HepG2 (cell line): ENCODE measurements around the gene RNGTT. TPM values are rescaled to one million over a fixed set of nuclear protein-coding genes. Genes with fewer than 3 reads are reported as not detected.

Experiments used
- ATAC-seq: fragments of 200-7000 bp; cut with Tn5 transposase; 3 replicates; pipeline ENCODE4 v1.9.1; 2020; ENCODE audit warnings: mild to moderate bottlenecking, moderate library complexity
- BruUV-seq: library from RNA; stranded (reverse); fragments of 400-500 nt; replicated peaks from 2 replicates; lab custom pipeline; 2021; lab: Mats Ljungman, UMichigan
- CTCF ChIA-PET: fragments of 300-600 bp; formaldehyde crosslinking; extraction: SDS; loops from one replicate; lab custom pipeline; 2021; ENCODE audit warnings: low total read pairs, inconsistent platforms, low intra/inter-chr PET ratio; lab: Yijun Ruan, JAX
- POLR2A ChIA-PET: fragments of 350-600 bp; sonication (Branson Sonifier 250); formaldehyde crosslinking; loops from one replicate; lab custom pipeline; 2020; ENCODE audit warnings: antibody characterized with exemption, inconsistent platforms; lab: Yijun Ruan, JAX
- DNase-seq: peaks from one replicate; pipeline ENCODE4 v3.0.0-alpha.2; 2015; ENCODE audit warnings: low spot score
- FAIRE-seq: peaks from 3 replicates; lab custom pipeline; 2011; peaks lifted over from hg19 to GRCh38; lab: Jason Lieb, UNC
- H2AFZ ChIP-seq: one replicate; pipeline ENCODE4 v1.6.1; 2011; ENCODE audit warnings: low read length, inconsistent platforms
- H3K27ac ChIP-seq: fragments of 300-600 bp; 3 replicates; pipeline ENCODE4 v1.8.0; 2011; ENCODE audit warnings: mixed run types, mild to moderate bottlenecking, mixed read lengths, low read length, inconsistent platforms; ENCODE audit not compliant: insufficient read depth; ENCODE audit errors: extremely low read length
- H3K27me3 ChIP-seq, 2 experiments: fragments of 200-600 bp in 1 of 2; 2 replicates in 1 of 2; 3 replicates in 1 of 2; pipeline versions ENCODE4 v1.6.0 to v1.8.0; 2011; ENCODE audit warnings: low read length in 2 of 2, mild to moderate bottlenecking in 2 of 2, moderate library complexity in 2 of 2, inconsistent platforms in 1 of 2; ENCODE audit not compliant: insufficient read depth in 2 of 2, control insufficient read depth in 1 of 2
- H3K36me3 ChIP-seq, 2 experiments: fragments of 200-600 bp in 1 of 2; replicated peaks in 1 of 2; 2 replicates in 1 of 2; 3 replicates in 1 of 2; pipeline versions ENCODE4 v1.5.1 to v1.8.0; 2011; ENCODE audit warnings: low read length in 2 of 2, inconsistent platforms in 1 of 2; ENCODE audit not compliant: insufficient read depth in 2 of 2, control insufficient read depth in 1 of 2
- H3K4me1 ChIP-seq: 2 replicates; pipeline ENCODE4 v1.5.1; 2012; ENCODE audit warnings: low read length, inconsistent platforms; ENCODE audit not compliant: insufficient read depth
- H3K4me2 ChIP-seq: 2 replicates; pipeline ENCODE4 v1.6.0; 2011; ENCODE audit warnings: low read depth, low read length, inconsistent platforms
- H3K4me3 ChIP-seq, 3 experiments: fragments of 200-600 bp in 1 of 3; sonication (generic), shearing (Covaris generic) in 1 of 3; replicated peaks in 1 of 3; 2 replicates each; pipeline ENCODE4 v1.5.1; 2011 to 2016; ENCODE audit warnings: low read length in 3 of 3, inconsistent platforms in 2 of 3, low read depth in 2 of 3, mild to moderate bottlenecking in 2 of 3, control low read depth in 1 of 3, mixed read lengths in 1 of 3; ENCODE audit not compliant: insufficient read depth in 1 of 3
- H3K79me2 ChIP-seq: one replicate; pipeline ENCODE4 v1.6.1; 2011; ENCODE audit warnings: low read length, inconsistent platforms; ENCODE audit not compliant: insufficient read depth
- H3K9ac ChIP-seq: 2 replicates; pipeline ENCODE4 v1.6.0; 2011; ENCODE audit warnings: mild to moderate bottlenecking, low read depth, low read length, inconsistent platforms; ENCODE audit not compliant: insufficient read depth
- H3K9me3 ChIP-seq: 2 replicates; pipeline ENCODE4 v1.5.1; 2012; ENCODE audit warnings: mild to moderate bottlenecking, low read length
- H4K20me1 ChIP-seq: 2 replicates; pipeline ENCODE4 v1.6.0; 2011; ENCODE audit warnings: inconsistent platforms, mild to moderate bottlenecking, low read length, moderate library complexity; ENCODE audit not compliant: insufficient read depth
- CBFB ChIP-seq: sonication (generic); formaldehyde crosslinking; IDR thresholded peaks from 2 replicates; pipeline ENCODE4 v1.4.0; 2020; ENCODE audit warnings: missing genetic modification reagents
- DNMT1 ChIP-seq: sonication (generic); formaldehyde crosslinking; IDR thresholded peaks from 2 replicates; pipeline ENCODE4 v1.5.1; 2020; ENCODE audit warnings: mild to moderate bottlenecking, missing genetic modification reagents
- DPF2 ChIP-seq: sonication (generic); formaldehyde crosslinking; IDR thresholded peaks from 2 replicates; pipeline ENCODE4 v1.4.0; 2020; ENCODE audit warnings: mild to moderate bottlenecking, low read depth, missing genetic modification reagents, borderline replicate concordance
- KDM5B ChIP-seq: sonication (generic); formaldehyde crosslinking; IDR thresholded peaks from 2 replicates; pipeline ENCODE4 v1.4.0; 2020; ENCODE audit warnings: missing genetic modification reagents, mild to moderate bottlenecking, borderline replicate concordance
- RNF2 ChIP-seq: fragments of 450-650 bp; conservative IDR thresholded peaks from 2 replicates; pipeline ENCODE4 v1.6.1; 2016; ENCODE audit warnings: low read depth
- ZFP37 ChIP-seq: sonication (generic); formaldehyde crosslinking; IDR thresholded peaks from 2 replicates; pipeline ENCODE4 v1.4.0; 2020; ENCODE audit warnings: missing genetic modification reagents, borderline replicate concordance
- ZNF205 ChIP-seq: IDR thresholded peaks from 2 replicates; pipeline ENCODE4 v1.6.1; 2018; ENCODE audit warnings: missing biosample characterization, missing genetic modification reagents
- ZNF224 ChIP-seq: sonication (generic); formaldehyde crosslinking; IDR thresholded peaks from 2 replicates; pipeline ENCODE4 v1.5.0; 2020; ENCODE audit warnings: mild to moderate bottlenecking, missing genetic modification reagents
- ZNF253 ChIP-seq: sonication (generic); formaldehyde crosslinking; IDR thresholded peaks from 2 replicates; pipeline ENCODE4 v1.8.0; 2022; ENCODE audit warnings: mild to moderate bottlenecking, missing genetic modification reagents, borderline replicate concordance
- ZNF34 ChIP-seq: sonication (generic); formaldehyde crosslinking; IDR thresholded peaks from 2 replicates; pipeline ENCODE4 v1.4.0; 2020; ENCODE audit warnings: mild to moderate bottlenecking, missing genetic modification reagents, borderline replicate concordance
- ZNF430 ChIP-seq: sonication (generic); formaldehyde crosslinking; IDR thresholded peaks from 2 replicates; pipeline ENCODE4 v1.9.0; 2021; ENCODE audit warnings: mild to moderate bottlenecking, missing genetic modification reagents
- WGBS: methylation state at CpG from one replicate; pipeline ENCODE4 v1.1.6; 2017; ENCODE audit warnings: low lambda C conversion rate; 5-methylcytosine and 5-hydroxymethylcytosine counted together
- in situ Hi-C: cut with HindIII; loops from 2 replicates; pipeline ENCODE4 v1.10.0; 2017; ENCODE audit warnings: low pct_unique_long_range_greater_than_20kb; ENCODE audit not compliant: extremely low pct_ligation_motif_present
- intact Hi-C: fragments of 100-400 bp; cut with micrococcal nuclease; formaldehyde crosslinking; loops from one replicate; pipeline ENCODE4 v1.10.0; 2022; ENCODE audit not compliant: unreplicated experiment
- polyA plus RNA-seq, 8 experiments: library from polyadenylated mRNA; depleted of rRNA in 3 of 8; stranded (reverse) in 7 of 8; unstranded in 1 of 8; fragments of >200 nt; fragmentation: Illumina TruSeq in 4 of 8; extraction: Trizol in 4 of 8; gene quantifications; 2 replicates each; pipeline versions ENCODE4 v1.2.1 to v1.2.3, GENCODE V29; 2011 to 2016; ENCODE audit warnings: low read depth in 4 of 8, missing spikeins in 1 of 8, mixed read lengths in 1 of 8; ENCODE audit not compliant: insufficient read depth in 1 of 8
- total RNA-seq, 5 experiments: library from RNA; depleted of rRNA; stranded (reverse); fragments of >200 nt; fragmentation: Illumina TruSeq; extraction: Trizol; gene quantifications; 2 replicates each; pipeline ENCODE4 v1.2.3, GENCODE V29; 2016; ENCODE audit warnings: low read depth in 1 of 5
- TF ChIP-seq, protein P1 (sequence below): sonication (generic); formaldehyde crosslinking; IDR thresholded peaks from 2 replicates; pipeline ENCODE4 v1.5.1; 2020; ENCODE audit warnings: missing genetic modification reagents, mild to moderate bottlenecking, borderline replicate concordance

Gene RNGTT
- total and polyA plus RNA-seq, 2 of the 13 experiments (the other 11 are each of a cell fraction or from before 2014, with no cell fraction given): 6.0 to 22.6 TPM

DNA sequence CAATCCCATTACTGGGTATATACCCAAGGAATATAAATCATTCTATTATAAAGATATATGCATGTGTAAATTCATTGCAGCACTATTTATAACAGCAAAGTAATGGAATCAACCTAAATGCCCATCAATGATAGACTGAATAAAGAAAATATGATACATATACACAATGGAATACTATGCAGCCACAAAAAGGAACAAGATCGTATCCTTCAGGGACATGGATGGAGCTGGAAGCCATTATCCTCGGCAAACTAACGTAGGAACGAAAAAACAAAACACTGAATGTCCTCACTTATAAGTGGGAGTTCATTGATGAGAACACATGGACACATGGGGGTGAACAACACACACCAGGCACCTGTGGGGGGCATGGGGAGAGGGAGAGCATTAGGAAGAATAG lies 156.7 kb downstream of the RNGTT start:
- DNase-seq (no peak), ATAC-seq (no peak), FAIRE-seq (no peak)
- H3K36me3 ChIP-seq: no peaks in the 10 kb centered on the region
- H3K9me3 ChIP-seq: no peaks in the 10 kb centered on the region
- BruUV-seq: no TSS peak
- H2AFZ ChIP-seq: no peak overlapping the region
- no peak overlapping the region for H3K9ac ChIP-seq
- H3K27me3 ChIP-seq: no peaks in the 10 kb centered on the region
- H3K4me3 ChIP-seq: no peak overlapping the region
- CTCF ChIA-PET: no interaction called here
- no peak for TF ChIP-seq ZNF430 (CRISPR knock-in tag)
- TF ChIP-seq DPF2 (CRISPR knock-in tag): no peak
- no peak for TF ChIP-seq ZNF205 (CRISPR knock-in tag)
- no peak for TF ChIP-seq CBFB (CRISPR knock-in tag)
- TF ChIP-seq ZFP37 (CRISPR knock-in tag): no peak
- TF ChIP-seq RNF2: no peak
- TF ChIP-seq, protein P1, sequence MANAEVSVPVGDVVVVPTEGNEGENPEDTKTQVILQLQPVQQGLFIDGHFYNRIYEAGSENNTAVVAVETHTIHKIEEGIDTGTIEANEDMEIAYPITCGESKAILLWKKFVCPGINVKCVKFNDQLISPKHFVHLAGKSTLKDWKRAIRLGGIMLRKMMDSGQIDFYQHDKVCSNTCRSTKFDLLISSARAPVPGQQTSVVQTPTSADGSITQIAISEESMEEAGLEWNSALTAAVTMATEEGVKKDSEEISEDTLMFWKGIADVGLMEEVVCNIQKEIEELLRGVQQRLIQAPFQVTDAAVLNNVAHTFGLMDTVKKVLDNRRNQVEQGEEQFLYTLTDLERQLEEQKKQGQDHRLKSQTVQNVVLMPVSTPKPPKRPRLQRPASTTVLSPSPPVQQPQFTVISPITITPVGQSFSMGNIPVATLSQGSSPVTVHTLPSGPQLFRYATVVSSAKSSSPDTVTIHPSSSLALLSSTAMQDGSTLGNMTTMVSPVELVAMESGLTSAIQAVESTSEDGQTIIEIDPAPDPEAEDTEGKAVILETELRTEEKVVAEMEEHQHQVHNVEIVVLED (CRISPR knock-in tag): no peak
- no peak for TF ChIP-seq ZNF34 (CRISPR knock-in tag)
- TF ChIP-seq DNMT1: no peak
- no peak for TF ChIP-seq KDM5B (CRISPR knock-in tag)
- TF ChIP-seq ZNF253 (CRISPR knock-in tag): no peak
- TF ChIP-seq ZNF224 (CRISPR knock-in tag): no peak
- H3K4me2 ChIP-seq: no peak overlapping the region
- WGBS: 98% methylated on average over 4 of the region's 4 CpGs
- no peak overlapping the region for H3K27ac ChIP-seq
- peaks cover 8% of the 10 kb centered on the region for H3K4me1 ChIP-seq
- in situ Hi-C loops (no loop called here), intact Hi-C loops (no loop called here)
- no peaks in the 10 kb centered on the region for H3K79me2 ChIP-seq
- POLR2A ChIA-PET: no interaction called here
- no peaks in the 10 kb centered on the region for H4K20me1 ChIP-seq
